GM13977 (cell line): Measurements from ENCODE around the gene POLE.

Experiments
- DNase-seq: peaks from one replicate; pipeline ENCODE4 v3.0.0; 2012; ENCODE audit warnings: low spot score
- in situ Hi-C: fragments of 300-500 bp; cut with MboI; formaldehyde crosslinking; loops from one replicate; pipeline ENCODE4 v1.12.0; 2022; ENCODE audit warnings: low sequenced_read_pairs, low pct_unique_long_range_greater_than_20kb, mixed read lengths, inconsistent platforms; ENCODE audit not compliant: unreplicated experiment
- TF ChIP-seq, protein P1 (sequence below): IDR thresholded peaks from 2 replicates; pipeline ENCODE4 v1.5.1; 2012; ENCODE audit warnings: mild to moderate bottlenecking, control low read depth; ENCODE audit not compliant: insufficient read depth; ENCODE audit errors: extremely low read depth, missing control alignments

Gene POLE

DNA sequence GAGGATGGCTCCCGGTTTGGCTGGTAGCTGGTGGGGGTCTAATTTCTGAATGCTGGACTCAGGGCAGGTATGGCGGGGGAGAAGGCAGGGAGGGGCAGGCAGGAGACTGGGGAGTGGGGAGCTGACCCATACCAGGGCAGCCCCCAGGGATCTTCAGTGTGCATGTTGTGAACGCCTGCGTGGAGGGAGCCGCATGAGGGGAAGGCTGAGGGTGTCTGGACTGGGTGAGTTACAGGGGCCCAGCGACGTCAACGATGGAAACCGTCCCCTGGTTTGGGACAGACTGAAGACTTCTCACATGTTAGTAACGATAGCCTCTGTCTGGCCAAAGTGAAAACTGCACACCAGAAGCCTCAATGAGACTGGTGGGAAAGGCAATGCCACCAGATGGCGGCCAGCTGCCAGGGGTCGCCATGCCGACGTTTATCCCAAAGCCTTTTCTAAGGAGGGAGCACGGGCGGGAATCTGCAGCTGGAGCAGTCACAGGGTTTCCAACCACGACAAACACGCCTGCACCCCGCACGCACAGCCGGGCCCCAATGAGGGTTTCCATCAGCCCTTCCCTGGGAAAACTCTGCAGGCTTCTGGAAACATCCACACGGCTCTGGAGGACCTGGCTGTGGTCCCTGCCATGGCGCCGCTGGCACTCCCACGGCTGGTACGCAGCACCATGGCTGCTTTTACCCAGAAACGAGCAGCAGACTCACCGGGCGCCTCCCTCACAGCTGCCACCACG lies 37.5 kb upstream of the POLE start:
- in situ Hi-C loops = no loop called here
- DNase-seq = no peak
- TF ChIP-seq, protein P1, sequence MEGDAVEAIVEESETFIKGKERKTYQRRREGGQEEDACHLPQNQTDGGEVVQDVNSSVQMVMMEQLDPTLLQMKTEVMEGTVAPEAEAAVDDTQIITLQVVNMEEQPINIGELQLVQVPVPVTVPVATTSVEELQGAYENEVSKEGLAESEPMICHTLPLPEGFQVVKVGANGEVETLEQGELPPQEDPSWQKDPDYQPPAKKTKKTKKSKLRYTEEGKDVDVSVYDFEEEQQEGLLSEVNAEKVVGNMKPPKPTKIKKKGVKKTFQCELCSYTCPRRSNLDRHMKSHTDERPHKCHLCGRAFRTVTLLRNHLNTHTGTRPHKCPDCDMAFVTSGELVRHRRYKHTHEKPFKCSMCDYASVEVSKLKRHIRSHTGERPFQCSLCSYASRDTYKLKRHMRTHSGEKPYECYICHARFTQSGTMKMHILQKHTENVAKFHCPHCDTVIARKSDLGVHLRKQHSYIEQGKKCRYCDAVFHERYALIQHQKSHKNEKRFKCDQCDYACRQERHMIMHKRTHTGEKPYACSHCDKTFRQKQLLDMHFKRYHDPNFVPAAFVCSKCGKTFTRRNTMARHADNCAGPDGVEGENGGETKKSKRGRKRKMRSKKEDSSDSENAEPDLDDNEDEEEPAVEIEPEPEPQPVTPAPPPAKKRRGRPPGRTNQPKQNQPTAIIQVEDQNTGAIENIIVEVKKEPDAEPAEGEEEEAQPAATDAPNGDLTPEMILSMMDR = no peak

DNA sequence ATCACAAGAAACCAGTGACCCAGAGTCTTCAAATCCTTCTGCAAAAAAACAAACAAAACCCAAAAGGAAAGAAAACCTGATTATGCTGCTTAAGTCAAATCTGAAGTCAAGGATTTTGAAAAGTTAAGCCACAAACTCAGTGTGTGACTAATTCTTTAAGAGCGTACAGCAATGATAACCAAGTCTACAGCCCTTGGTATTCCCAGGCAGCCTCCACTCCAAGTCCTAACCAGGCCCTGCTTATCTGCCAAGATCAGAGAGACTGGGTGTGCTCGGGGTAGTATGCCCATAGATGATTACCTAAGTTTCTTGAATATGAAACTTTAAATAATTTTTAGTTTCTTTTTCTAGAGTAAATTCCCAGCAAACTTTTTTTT lies 36.6 kb upstream of the POLE start:
- TF ChIP-seq, protein P1 = no peak
- DNase-seq = no peak
- in situ Hi-C loops = no loop called here

DNA sequence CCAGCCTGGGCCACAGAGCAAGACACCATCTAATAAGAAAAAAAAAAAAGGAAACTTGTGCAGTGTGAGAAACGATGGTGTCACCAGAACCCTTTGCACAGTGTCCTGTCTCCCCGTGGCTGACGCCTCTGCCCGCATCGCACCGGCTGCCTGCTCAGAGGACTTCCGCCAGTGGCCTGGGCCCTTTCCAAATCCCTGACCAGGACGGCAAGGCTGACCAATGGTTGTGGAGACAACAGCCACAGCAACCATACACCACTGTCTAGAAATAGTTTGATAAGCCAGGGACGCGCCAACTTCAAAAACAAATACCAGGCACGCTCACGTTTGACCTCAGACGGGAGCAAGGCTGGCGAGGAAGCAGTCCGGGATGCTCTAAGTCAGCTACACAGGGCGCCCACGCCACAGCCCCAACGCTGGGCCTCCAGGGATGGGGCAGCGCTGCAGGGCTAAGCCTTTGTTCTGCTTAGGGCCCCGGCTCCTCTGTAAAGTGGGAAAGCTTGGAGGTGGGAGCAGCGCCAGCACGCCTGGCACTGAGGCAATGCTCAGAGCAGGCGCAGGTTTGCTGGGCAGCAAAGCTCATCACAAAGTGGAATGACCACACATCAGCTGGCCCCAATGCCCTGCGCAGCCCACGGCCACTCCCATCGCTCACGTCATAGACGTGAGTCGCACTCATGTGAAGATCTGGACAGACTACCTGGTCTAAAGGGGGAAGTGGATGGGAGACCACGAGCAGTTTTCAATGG lies 36.0 kb upstream of the POLE start:
- in situ Hi-C loops = no loop called here
- TF ChIP-seq, protein P1 = no peak
- DNase-seq = no peak

DNA sequence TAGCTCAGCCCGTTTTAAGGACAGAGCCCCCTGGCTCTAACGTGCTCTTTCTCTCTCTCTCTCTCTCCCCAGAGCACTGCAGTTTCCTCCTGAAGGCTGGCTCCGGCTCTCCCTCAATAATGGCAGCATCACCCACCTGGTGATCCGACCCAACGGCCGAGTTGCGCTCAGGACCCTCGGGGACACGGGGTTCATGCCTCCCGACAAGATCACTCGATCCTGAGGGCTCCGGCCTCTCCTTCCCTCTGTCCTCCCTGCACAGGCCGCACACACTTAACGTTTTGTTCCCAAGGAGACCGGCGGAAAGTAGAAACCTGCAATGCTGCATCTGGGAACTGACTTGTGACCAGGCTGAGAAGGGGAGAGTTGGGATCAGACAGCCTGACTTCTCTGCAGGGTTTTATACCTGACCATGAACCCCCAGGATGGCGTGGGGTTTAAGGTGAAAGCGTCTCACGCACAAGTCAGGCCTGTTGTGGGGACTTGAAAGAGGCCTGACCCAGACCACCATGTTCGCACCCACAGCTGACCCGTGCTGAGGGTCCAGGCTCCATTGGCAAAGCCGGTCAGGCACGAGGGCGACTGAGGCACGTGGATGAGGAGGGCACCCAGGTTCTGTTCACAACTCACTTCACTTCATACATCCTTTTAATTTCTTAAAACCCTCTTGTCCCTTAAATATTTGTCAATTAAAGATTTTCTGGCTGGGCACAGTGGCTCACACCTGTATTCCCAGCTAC lies 33.6 kb upstream of the POLE start:
- DNase-seq = no peak
- in situ Hi-C loops = no loop called here
- TF ChIP-seq, protein P1 = no peak

DNA sequence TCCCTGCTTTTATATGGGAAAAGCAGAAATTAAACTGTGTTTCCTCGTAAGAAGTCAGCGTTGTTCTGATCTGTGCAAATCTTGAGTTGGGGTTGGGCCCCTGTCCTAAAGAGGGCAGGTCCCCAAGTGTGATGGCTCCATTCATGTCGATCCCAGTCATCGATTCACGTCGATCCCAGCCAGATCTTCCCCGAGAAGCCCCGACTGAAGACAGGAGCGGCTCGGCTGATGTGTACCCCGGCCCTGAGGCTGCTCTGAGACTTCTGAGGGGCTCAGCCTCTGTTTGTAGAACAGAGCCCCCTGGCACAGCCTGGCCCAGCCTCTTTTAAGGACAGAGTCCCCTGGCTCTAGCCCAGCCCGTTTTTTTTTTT lies 32.8 kb upstream of the POLE start:
- TF ChIP-seq, protein P1 = no peak
- no peak for DNase-seq
- in situ Hi-C loops = no loop called here

DNA sequence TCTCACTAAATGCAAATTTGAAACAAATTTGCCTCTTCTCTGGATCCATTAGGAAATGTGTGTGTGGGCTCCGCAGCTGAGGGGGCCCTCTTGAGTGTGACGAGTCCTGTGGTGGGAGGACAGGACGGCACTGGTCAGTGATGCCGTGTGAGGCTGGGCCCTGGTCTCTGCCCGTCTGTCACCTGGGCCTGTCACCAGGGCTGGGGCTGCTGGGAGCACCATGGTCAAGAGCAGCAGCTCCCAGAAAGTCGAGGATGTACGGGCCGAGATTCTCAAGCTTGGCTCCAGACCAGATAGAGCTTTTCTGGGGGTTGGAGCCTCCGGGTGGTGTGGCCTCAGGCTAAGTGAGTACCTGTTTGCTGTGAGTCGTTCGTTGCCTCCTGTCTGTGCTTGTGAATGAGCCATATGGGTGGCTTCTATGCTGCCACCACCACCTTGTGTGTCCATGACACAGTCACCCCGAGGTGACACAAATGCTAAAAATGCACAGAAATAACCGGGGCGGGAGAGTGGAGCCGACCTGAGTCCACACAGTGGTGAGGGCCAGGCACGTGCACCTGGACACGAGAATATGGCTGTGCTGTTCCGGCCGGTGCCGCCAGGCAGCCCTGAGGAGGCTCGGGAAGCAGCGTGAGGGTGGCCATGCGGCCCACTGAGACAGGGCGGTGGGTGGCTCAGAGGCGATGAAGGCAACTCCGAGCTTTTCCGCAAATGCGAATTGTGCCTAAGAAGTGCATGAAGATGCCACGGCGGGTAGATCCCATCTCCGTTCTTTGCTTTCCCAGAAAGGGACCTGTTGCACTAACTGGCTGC lies 32.2 kb upstream of the POLE start:
- in situ Hi-C loops = no loop called here
- no peak for DNase-seq
- TF ChIP-seq, protein P1 = no peak
